Endodermal cell (in vitro differentiated cells): ENCODE measurements around the gene SLX9. TPM values are rescaled to one million over a fixed set of nuclear protein-coding genes. Genes with fewer than 3 reads are reported as not detected.

ENCODE experiments used
- DNase-seq: peaks from one replicate; pipeline ENCODE4 v3.0.0-alpha.2; 2017
- H3K27ac ChIP-seq: 2 replicates; pipeline ENCODE4 v1.5.1; 2013; ENCODE audit warnings: mild to moderate bottlenecking, low read depth, low read length, moderate library complexity
- H3K27me3 ChIP-seq: 2 replicates; pipeline ENCODE4 v1.6.1; 2013; ENCODE audit warnings: mild to moderate bottlenecking, low read length, moderate library complexity; ENCODE audit not compliant: insufficient read depth, control insufficient read depth, poor library complexity, severe bottlenecking
- H3K36me3 ChIP-seq: 2 replicates; pipeline ENCODE4 v1.7.0; 2013; ENCODE audit warnings: mild to moderate bottlenecking, low read length, moderate library complexity; ENCODE audit not compliant: control insufficient read depth, insufficient read depth
- H3K4me1 ChIP-seq: one replicate; pipeline ENCODE4 v1.7.0; 2013; ENCODE audit warnings: low read length; ENCODE audit not compliant: control insufficient read depth, insufficient read depth
- H3K4me3 ChIP-seq: 2 replicates; pipeline ENCODE4 v1.5.1; 2013; ENCODE audit warnings: mild to moderate bottlenecking, low read length, moderate library complexity
- H3K9ac ChIP-seq: 2 replicates; pipeline ENCODE4 v1.6.1; 2013; ENCODE audit warnings: mild to moderate bottlenecking, low read length, moderate library complexity; ENCODE audit not compliant: poor library complexity, severe bottlenecking; ENCODE audit errors: extremely low read depth
- H3K9me3 ChIP-seq: 2 replicates; pipeline ENCODE4 v1.6.1; 2013; ENCODE audit warnings: mild to moderate bottlenecking, low read length, moderate library complexity; ENCODE audit not compliant: control insufficient read depth
- H3K27ac Mint-ChIP-seq: 2 replicates; pipeline ENCODE4 v1.8.0; 2020; ENCODE audit warnings: mixed read lengths
- H3K27me3 Mint-ChIP-seq: 2 replicates; pipeline ENCODE4 v1.8.0; 2021; ENCODE audit warnings: mild to moderate bottlenecking, mixed read lengths; ENCODE audit not compliant: insufficient read depth
- H3K36me3 Mint-ChIP-seq: 2 replicates; pipeline ENCODE4 v1.8.0; 2020; ENCODE audit warnings: low read depth, mixed read lengths
- H3K4me1 Mint-ChIP-seq: 2 replicates; pipeline ENCODE4 v1.8.0; 2020; ENCODE audit warnings: mixed read lengths
- H3K4me3 Mint-ChIP-seq: 2 replicates; pipeline ENCODE4 v1.8.0; 2020; ENCODE audit warnings: mild to moderate bottlenecking, moderate library complexity, mixed read lengths
- H3K9me3 Mint-ChIP-seq: 2 replicates; pipeline ENCODE4 v1.8.0; 2020; ENCODE audit warnings: mild to moderate bottlenecking, mixed read lengths
- WGBS, 2 experiments: methylation state at CpG; one replicate each; pipeline versions ENCODE4 v1.1.5 to v1.1.7; 2013; ENCODE audit warnings: missing lambda C conversion rate in 2 of 2, mixed read lengths in 1 of 2; ENCODE audit not compliant: insufficient coverage in 1 of 2, insufficient read length in 1 of 2; 5-methylcytosine and 5-hydroxymethylcytosine counted together
- total RNA-seq, 2 donors: library from RNA; stranded (reverse); fragmentation: NEBNext Ultra II Directional in 1 of 2; extraction: Animal tissue kit (Norgen Biotek cat#: 25700) in 1 of 2; gene quantifications; 2 replicates in 1 of 2; 3 replicates in 1 of 2; pipeline ENCODE4 v1.2.1, GENCODE V29; 2021
- TF ChIP-seq, protein P1 (sequence below): fragments of 200-600 bp; sonication (generic); conservative IDR thresholded peaks from 2 replicates; pipeline ENCODE4 v1.5.0; 2021; ENCODE audit warnings: antibody characterized with exemption, mild to moderate bottlenecking

SLX9 gene
- total RNA-seq, 2 donors from 2014 or later, result 38.0 to 48.9 TPM

DNA sequence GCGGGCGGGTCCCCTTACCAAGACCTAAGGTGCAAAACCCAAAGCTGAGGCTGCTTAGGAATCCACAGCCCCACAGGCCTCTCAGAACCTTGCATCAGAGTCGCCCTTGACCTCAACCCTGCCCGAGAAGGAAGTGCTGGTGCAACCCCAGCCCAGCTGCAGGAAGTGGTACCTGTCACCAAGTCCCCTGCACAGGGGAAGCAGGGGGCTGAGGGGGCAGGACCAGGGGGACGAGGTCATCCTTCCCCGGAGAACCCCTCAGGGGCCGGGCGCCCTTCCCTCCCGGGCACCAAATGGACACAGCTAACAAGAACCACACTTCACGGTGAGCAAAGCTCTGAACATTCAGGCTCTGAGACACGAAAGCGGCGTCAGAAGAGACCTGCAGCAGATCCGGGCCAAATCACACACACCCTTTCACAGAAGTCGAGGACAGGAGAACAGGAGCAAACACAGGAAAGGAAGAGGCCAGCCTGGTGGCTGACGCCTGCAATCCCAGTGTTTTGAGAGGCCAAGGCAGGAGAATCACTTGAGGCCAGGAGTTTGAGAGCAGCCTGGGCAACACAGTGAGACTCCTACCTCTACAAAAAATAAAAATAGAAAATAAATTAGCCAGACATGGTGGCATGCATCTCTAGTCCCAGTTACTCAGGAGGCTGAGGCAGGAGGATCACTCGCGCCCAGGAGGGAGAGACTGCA, 25.5 kb upstream of the SLX9 start:
- DNase-seq, result no peak
- TF ChIP-seq, protein P1, sequence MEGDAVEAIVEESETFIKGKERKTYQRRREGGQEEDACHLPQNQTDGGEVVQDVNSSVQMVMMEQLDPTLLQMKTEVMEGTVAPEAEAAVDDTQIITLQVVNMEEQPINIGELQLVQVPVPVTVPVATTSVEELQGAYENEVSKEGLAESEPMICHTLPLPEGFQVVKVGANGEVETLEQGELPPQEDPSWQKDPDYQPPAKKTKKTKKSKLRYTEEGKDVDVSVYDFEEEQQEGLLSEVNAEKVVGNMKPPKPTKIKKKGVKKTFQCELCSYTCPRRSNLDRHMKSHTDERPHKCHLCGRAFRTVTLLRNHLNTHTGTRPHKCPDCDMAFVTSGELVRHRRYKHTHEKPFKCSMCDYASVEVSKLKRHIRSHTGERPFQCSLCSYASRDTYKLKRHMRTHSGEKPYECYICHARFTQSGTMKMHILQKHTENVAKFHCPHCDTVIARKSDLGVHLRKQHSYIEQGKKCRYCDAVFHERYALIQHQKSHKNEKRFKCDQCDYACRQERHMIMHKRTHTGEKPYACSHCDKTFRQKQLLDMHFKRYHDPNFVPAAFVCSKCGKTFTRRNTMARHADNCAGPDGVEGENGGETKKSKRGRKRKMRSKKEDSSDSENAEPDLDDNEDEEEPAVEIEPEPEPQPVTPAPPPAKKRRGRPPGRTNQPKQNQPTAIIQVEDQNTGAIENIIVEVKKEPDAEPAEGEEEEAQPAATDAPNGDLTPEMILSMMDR, result no peak
- Mint-ChIP-seq H3K4me1 (no peaks in the 10 kb centered on the region), H3K27ac (no peak overlapping the region), H3K4me3 (no peak overlapping the region), H3K9me3 (no peaks in the 10 kb centered on the region), H3K27me3 (peaks cover 18% of the 10 kb centered on the region), H3K36me3 (no peaks in the 10 kb centered on the region)
- Histone ChIP-seq H3K27ac (no peak overlapping the region), H3K9ac (no peak overlapping the region), H3K36me3 (no peaks in the 10 kb centered on the region), H3K27me3 (peaks cover 15% of the 10 kb centered on the region), H3K9me3 (no peaks in the 10 kb centered on the region), H3K4me3 (no peak overlapping the region), H3K4me1 (no peaks in the 10 kb centered on the region)
- WGBS, 2 experiments, result 90 to 91% methylated on average over 8 to 18 of the region's 18 CpGs

DNA sequence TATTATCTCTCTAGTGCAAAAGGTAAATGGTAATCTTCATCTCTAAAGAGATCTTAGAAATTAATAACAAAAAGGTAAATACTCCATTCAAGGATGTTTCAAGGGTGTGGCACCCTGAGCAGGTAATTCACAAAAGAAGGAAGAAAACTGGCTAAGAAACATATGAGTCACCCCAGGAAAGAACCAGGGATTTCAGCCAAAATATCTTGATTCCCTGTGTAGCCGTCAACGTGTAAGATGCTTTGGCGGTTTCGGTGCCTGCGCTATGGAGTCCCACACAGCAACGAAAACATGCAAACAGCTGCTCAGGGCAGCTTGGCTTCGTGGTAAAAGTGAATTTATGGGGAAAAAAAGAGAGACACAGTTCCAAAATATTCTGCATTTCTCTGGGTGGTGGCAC, 22.9 kb upstream of the SLX9 start:
- Mint-ChIP-seq H3K4me3 (no peak overlapping the region), H3K27me3 (peaks cover 37% of the 10 kb centered on the region), H3K36me3 (no peaks in the 10 kb centered on the region), H3K9me3 (no peaks in the 10 kb centered on the region), H3K4me1 (no peaks in the 10 kb centered on the region), H3K27ac (no peak overlapping the region)
- Histone ChIP-seq H3K36me3 (no peaks in the 10 kb centered on the region), H3K27me3 (peaks cover 24% of the 10 kb centered on the region), H3K9me3 (no peaks in the 10 kb centered on the region), H3K4me3 (no peak overlapping the region), H3K9ac (no peak overlapping the region), H3K4me1 (no peaks in the 10 kb centered on the region), H3K27ac (no peak overlapping the region)
- TF ChIP-seq, protein P1, result no peak
- no peak for DNase-seq
- WGBS, 2 experiments, result 86 to 91% methylated on average over 7 of the region's 7 CpGs

DNA sequence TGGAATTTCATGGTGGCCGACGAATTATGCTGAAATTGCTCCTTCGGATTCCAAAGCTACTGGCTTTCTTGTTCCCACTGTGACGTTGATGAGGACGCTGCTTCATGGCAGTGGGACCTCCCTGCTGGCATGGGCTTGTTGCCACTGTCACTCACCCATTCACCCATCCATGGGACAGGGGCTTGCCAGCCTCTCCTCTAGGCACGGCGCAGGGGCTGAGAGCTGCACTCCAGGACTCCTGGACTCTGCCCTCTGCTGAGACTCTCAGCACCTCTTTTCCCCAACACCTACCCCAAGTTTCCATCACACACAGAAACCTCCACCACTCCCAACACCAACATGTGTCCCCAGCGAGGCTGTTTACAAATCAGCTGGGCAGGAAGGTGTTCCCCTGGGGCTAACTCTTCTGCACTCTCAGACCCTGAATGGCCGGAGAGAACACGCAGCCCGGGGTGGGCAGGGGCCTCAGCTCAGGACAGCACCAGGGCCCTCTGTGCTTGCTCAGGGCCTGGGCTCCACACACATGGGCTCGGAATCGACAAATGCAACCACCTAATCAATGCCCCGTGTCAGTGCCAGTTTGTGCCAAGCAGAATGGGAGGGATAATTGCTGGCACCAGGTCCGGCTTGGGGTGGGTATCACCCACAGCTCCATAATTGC, 22.3 kb upstream of the SLX9 start:
- Mint-ChIP-seq H3K4me3 (no peak overlapping the region), H3K4me1 (no peaks in the 10 kb centered on the region), H3K27me3 (peaks cover 37% of the 10 kb centered on the region), H3K36me3 (no peaks in the 10 kb centered on the region), H3K9me3 (no peaks in the 10 kb centered on the region), H3K27ac (no peak overlapping the region)
- 87 to 90% methylated on average over 11 to 15 of the region's 15 CpGs for WGBS, 2 experiments
- peak; percentile 34 for DNase-seq
- Histone ChIP-seq H3K9me3 (no peaks in the 10 kb centered on the region), H3K27ac (no peak overlapping the region), H3K27me3 (peaks cover 24% of the 10 kb centered on the region), H3K36me3 (no peaks in the 10 kb centered on the region), H3K9ac (no peak overlapping the region), H3K4me3 (no peak overlapping the region), H3K4me1 (no peaks in the 10 kb centered on the region)
- TF ChIP-seq, protein P1, result no peak
